GM18526 (cell line): ENCODE results near the gene MYLK4.

Source experiments
- POLR2A ChIP-seq: IDR thresholded peaks from 3 replicates; pipeline ENCODE4 v1.6.1; 2011; ENCODE audit not compliant: insufficient read length; ENCODE audit errors: extremely low read depth

The MYLK4 gene

GRCh38 chr6:2733736-2734480 lies 16.8 kb downstream of the MYLK4 start:
- no peak for TF ChIP-seq POLR2A

GRCh38 chr6:2733324-2733723 lies 17.4 kb downstream of the MYLK4 start:
- TF ChIP-seq POLR2A, result no peak

GRCh38 chr6:2732503-2733089 lies 18.1 kb downstream of the MYLK4 start:
- TF ChIP-seq POLR2A, result no peak

GRCh38 chr6:2731281-2731909 lies 19.3 kb downstream of the MYLK4 start:
- no peak for TF ChIP-seq POLR2A

- TF ChIP-seq POLR2A, result no peak
Observed at GRCh38 chr6:2730353-2731107, 20.2 kb downstream of the MYLK4 start.

GRCh38 chr6:2729921-2730320 lies 20.8 kb downstream of the MYLK4 start:
- no peak for TF ChIP-seq POLR2A

- no peak for TF ChIP-seq POLR2A
Observed at GRCh38 chr6:2725999-2726567, 24.6 kb downstream of the MYLK4 start.

- no peak for TF ChIP-seq POLR2A
Observed at GRCh38 chr6:2725364-2725988, 25.2 kb downstream of the MYLK4 start.

GRCh38 chr6:2721219-2721618 lies 29.5 kb downstream of the MYLK4 start:
- no peak for TF ChIP-seq POLR2A

- no peak for TF ChIP-seq POLR2A
Observed at GRCh38 chr6:2719093-2719455, 31.6 kb downstream of the MYLK4 start.

GRCh38 chr6:2718334-2719092 lies 32.2 kb downstream of the MYLK4 start:
- no peak for TF ChIP-seq POLR2A

GRCh38 chr6:2716936-2717700 lies 33.6 kb downstream of the MYLK4 start:
- TF ChIP-seq POLR2A, result no peak

GRCh38 chr6:2715737-2716136 lies 35.0 kb downstream of the MYLK4 start:
- no peak for TF ChIP-seq POLR2A
